HepG2 (cell line): ENCODE data around the gene HYCC2. TPM values are rescaled to one million over a fixed set of nuclear protein-coding genes. Genes with fewer than 3 reads are reported as not detected.

Experiments
- ATAC-seq: fragments of 200-7000 bp; cut with Tn5 transposase; 3 replicates; pipeline ENCODE4 v1.9.1; 2020; ENCODE audit warnings: mild to moderate bottlenecking, moderate library complexity
- BruUV-seq: library from RNA; stranded (reverse); fragments of 400-500 nt; replicated peaks from 2 replicates; lab custom pipeline; 2021; lab: Mats Ljungman, UMichigan
- CTCF ChIA-PET: fragments of 300-600 bp; formaldehyde crosslinking; extraction: SDS; loops from one replicate; lab custom pipeline; 2021; ENCODE audit warnings: low total read pairs, inconsistent platforms, low intra/inter-chr PET ratio; lab: Yijun Ruan, JAX
- POLR2A ChIA-PET: fragments of 350-600 bp; sonication (Branson Sonifier 250); formaldehyde crosslinking; loops from one replicate; lab custom pipeline; 2020; ENCODE audit warnings: antibody characterized with exemption, inconsistent platforms; lab: Yijun Ruan, JAX
- DNase-seq: peaks from one replicate; pipeline ENCODE4 v3.0.0-alpha.2; 2015; ENCODE audit warnings: low spot score
- FAIRE-seq: peaks from 3 replicates; lab custom pipeline; 2011; peaks lifted over from hg19 to GRCh38; lab: Jason Lieb, UNC
- H2AFZ ChIP-seq: one replicate; pipeline ENCODE4 v1.6.1; 2011; ENCODE audit warnings: low read length, inconsistent platforms
- H3K27ac ChIP-seq: fragments of 300-600 bp; 3 replicates; pipeline ENCODE4 v1.8.0; 2011; ENCODE audit warnings: mixed run types, mild to moderate bottlenecking, mixed read lengths, low read length, inconsistent platforms; ENCODE audit not compliant: insufficient read depth; ENCODE audit errors: extremely low read length
- H3K27me3 ChIP-seq, 2 experiments: fragments of 200-600 bp in 1 of 2; 2 replicates in 1 of 2; 3 replicates in 1 of 2; pipeline versions ENCODE4 v1.6.0 to v1.8.0; 2011; ENCODE audit warnings: low read length in 2 of 2, mild to moderate bottlenecking in 2 of 2, moderate library complexity in 2 of 2, inconsistent platforms in 1 of 2; ENCODE audit not compliant: insufficient read depth in 2 of 2, control insufficient read depth in 1 of 2
- H3K36me3 ChIP-seq, 2 experiments: fragments of 200-600 bp in 1 of 2; replicated peaks in 1 of 2; 2 replicates in 1 of 2; 3 replicates in 1 of 2; pipeline versions ENCODE4 v1.5.1 to v1.8.0; 2011; ENCODE audit warnings: low read length in 2 of 2, inconsistent platforms in 1 of 2; ENCODE audit not compliant: insufficient read depth in 2 of 2, control insufficient read depth in 1 of 2
- H3K4me1 ChIP-seq: 2 replicates; pipeline ENCODE4 v1.5.1; 2012; ENCODE audit warnings: low read length, inconsistent platforms; ENCODE audit not compliant: insufficient read depth
- H3K4me2 ChIP-seq: 2 replicates; pipeline ENCODE4 v1.6.0; 2011; ENCODE audit warnings: low read depth, low read length, inconsistent platforms
- H3K4me3 ChIP-seq, 3 experiments: fragments of 200-600 bp in 1 of 3; sonication (generic), shearing (Covaris generic) in 1 of 3; replicated peaks in 1 of 3; 2 replicates each; pipeline ENCODE4 v1.5.1; 2011 to 2016; ENCODE audit warnings: low read length in 3 of 3, inconsistent platforms in 2 of 3, low read depth in 2 of 3, mild to moderate bottlenecking in 2 of 3, control low read depth in 1 of 3, mixed read lengths in 1 of 3; ENCODE audit not compliant: insufficient read depth in 1 of 3
- H3K79me2 ChIP-seq: one replicate; pipeline ENCODE4 v1.6.1; 2011; ENCODE audit warnings: low read length, inconsistent platforms; ENCODE audit not compliant: insufficient read depth
- H3K9ac ChIP-seq: 2 replicates; pipeline ENCODE4 v1.6.0; 2011; ENCODE audit warnings: mild to moderate bottlenecking, low read depth, low read length, inconsistent platforms; ENCODE audit not compliant: insufficient read depth
- H3K9me3 ChIP-seq: 2 replicates; pipeline ENCODE4 v1.5.1; 2012; ENCODE audit warnings: mild to moderate bottlenecking, low read length
- H4K20me1 ChIP-seq: 2 replicates; pipeline ENCODE4 v1.6.0; 2011; ENCODE audit warnings: inconsistent platforms, mild to moderate bottlenecking, low read length, moderate library complexity; ENCODE audit not compliant: insufficient read depth
- BCL6 ChIP-seq: IDR thresholded peaks from 2 replicates; pipeline ENCODE4 v1.6.1; 2016; ENCODE audit warnings: missing genetic modification reagents, missing compliant biosample characterization
- CCDC6 ChIP-seq: sonication (generic); formaldehyde crosslinking; IDR thresholded peaks from 2 replicates; pipeline ENCODE4 v1.8.1; 2022; ENCODE audit warnings: mild to moderate bottlenecking, missing genetic modification reagents, moderate library complexity
- FOXA1 ChIP-seq, 2 experiments: fragments of 450-650 bp in 1 of 2; sonication (generic) in 1 of 2; formaldehyde crosslinking in 1 of 2; IDR thresholded peaks; 2 replicates each; pipeline versions ENCODE4 v1.4.0 to v1.6.1; 2016 to 2020; ENCODE audit warnings: missing genetic modification reagents in 1 of 2
- FOXK2 ChIP-seq: fragments of 450-650 bp; IDR thresholded peaks from 2 replicates; pipeline ENCODE4 v1.6.1; 2016
- GATAD2A ChIP-seq: IDR thresholded peaks from 2 replicates; pipeline ENCODE4 v1.6.1; 2016
- HNRNPH1 ChIP-seq: fragments of 200-400 bp; formaldehyde crosslinking; optimal IDR thresholded peaks from 2 replicates; pipeline ENCODE3; 2017; ENCODE audit warnings: mild to moderate bottlenecking, low read depth, low read length
- HOXA5 ChIP-seq: sonication (generic); formaldehyde crosslinking; IDR thresholded peaks from 2 replicates; pipeline ENCODE4 v1.4.0; 2020; ENCODE audit warnings: missing genetic modification reagents
- ISL2 ChIP-seq: sonication (generic); formaldehyde crosslinking; IDR thresholded peaks from 2 replicates; pipeline ENCODE4 v1.5.0; 2020; ENCODE audit warnings: missing genetic modification reagents
- ISX ChIP-seq: sonication (generic); formaldehyde crosslinking; conservative IDR thresholded peaks from 2 replicates; pipeline ENCODE4 v1.5.0; 2020; ENCODE audit warnings: missing genetic modification reagents
- MBD4 ChIP-seq: IDR thresholded peaks from 2 replicates; pipeline ENCODE4 v1.6.1; 2012; ENCODE audit warnings: low read length, inconsistent platforms, borderline replicate concordance
- REPIN1 ChIP-seq: sonication (generic); formaldehyde crosslinking; IDR thresholded peaks from 2 replicates; pipeline ENCODE4 v1.8.0; 2022; ENCODE audit warnings: missing genetic modification reagents, low read depth, mild to moderate bottlenecking, borderline replicate concordance
- TBX2 ChIP-seq: sonication (generic); formaldehyde crosslinking; IDR thresholded peaks from 2 replicates; pipeline ENCODE4 v1.5.0; 2020; ENCODE audit warnings: missing genetic modification reagents, mild to moderate bottlenecking, borderline replicate concordance
- WIZ ChIP-seq: sonication (generic); formaldehyde crosslinking; IDR thresholded peaks from 2 replicates; pipeline ENCODE4 v1.5.1; 2020; ENCODE audit warnings: mild to moderate bottlenecking, missing genetic modification reagents
- YEATS2 ChIP-seq: sonication (generic); formaldehyde crosslinking; IDR thresholded peaks from 2 replicates; pipeline ENCODE4 v1.4.0; 2020; ENCODE audit warnings: missing genetic modification reagents, borderline replicate concordance
- YY1 ChIP-seq: IDR thresholded peaks from 2 replicates; pipeline ENCODE4 v1.6.1; 2011; ENCODE audit warnings: low read length, low read depth, moderate library complexity, mild to moderate bottlenecking; ENCODE audit not compliant: insufficient read depth, insufficient replicate concordance
- ZFP36L1 ChIP-seq: sonication (generic); formaldehyde crosslinking; IDR thresholded peaks from 2 replicates; pipeline ENCODE4 v1.8.0; 2022; ENCODE audit warnings: mild to moderate bottlenecking, missing genetic modification reagents, moderate library complexity
- ZFP82 ChIP-seq: sonication (generic); formaldehyde crosslinking; IDR thresholded peaks from 2 replicates; pipeline ENCODE4 v1.5.1; 2020; ENCODE audit warnings: mild to moderate bottlenecking, missing genetic modification reagents, borderline replicate concordance
- ZNF616 ChIP-seq: sonication (generic); formaldehyde crosslinking; IDR thresholded peaks from 2 replicates; pipeline ENCODE4 v1.5.0; 2020; ENCODE audit warnings: low read depth, mild to moderate bottlenecking, missing genetic modification reagents
- ZSCAN9 ChIP-seq: IDR thresholded peaks from 2 replicates; pipeline ENCODE4 v1.6.1; 2016; ENCODE audit warnings: borderline replicate concordance
- WGBS: methylation state at CpG from one replicate; pipeline ENCODE4 v1.1.6; 2017; ENCODE audit warnings: low lambda C conversion rate; 5-methylcytosine and 5-hydroxymethylcytosine counted together
- in situ Hi-C: cut with HindIII; loops from 2 replicates; pipeline ENCODE4 v1.10.0; 2017; ENCODE audit warnings: low pct_unique_long_range_greater_than_20kb; ENCODE audit not compliant: extremely low pct_ligation_motif_present
- intact Hi-C: fragments of 100-400 bp; cut with micrococcal nuclease; formaldehyde crosslinking; loops from one replicate; pipeline ENCODE4 v1.10.0; 2022; ENCODE audit not compliant: unreplicated experiment
- polyA plus RNA-seq, 8 experiments: library from polyadenylated mRNA; depleted of rRNA in 3 of 8; stranded (reverse) in 7 of 8; unstranded in 1 of 8; fragments of >200 nt; fragmentation: Illumina TruSeq in 4 of 8; extraction: Trizol in 4 of 8; gene quantifications; 2 replicates each; pipeline versions ENCODE4 v1.2.1 to v1.2.3, GENCODE V29; 2011 to 2016; ENCODE audit warnings: low read depth in 4 of 8, missing spikeins in 1 of 8, mixed read lengths in 1 of 8; ENCODE audit not compliant: insufficient read depth in 1 of 8
- total RNA-seq, 5 experiments: library from RNA; depleted of rRNA; stranded (reverse); fragments of >200 nt; fragmentation: Illumina TruSeq; extraction: Trizol; gene quantifications; 2 replicates each; pipeline ENCODE4 v1.2.3, GENCODE V29; 2016; ENCODE audit warnings: low read depth in 1 of 5
- TF ChIP-seq, protein P1 (sequence below): sonication (generic); formaldehyde crosslinking; IDR thresholded peaks from 2 replicates; pipeline ENCODE4 v1.4.0; 2020; ENCODE audit warnings: missing genetic modification reagents
- TF ChIP-seq, protein P2 (sequence below): IDR thresholded peaks from 2 replicates; pipeline ENCODE4 v1.6.1; 2018; ENCODE audit warnings: missing genetic modification reagents, mild to moderate bottlenecking, missing compliant biosample characterization
- TF ChIP-seq, protein P3 (sequence below): sonication (generic); formaldehyde crosslinking; IDR thresholded peaks from 2 replicates; pipeline ENCODE4 v1.8.0; 2022; ENCODE audit warnings: mild to moderate bottlenecking, missing genetic modification reagents

The HYCC2 gene
- total and polyA plus RNA-seq, 2 of the 13 experiments (the other 11 are each of a cell fraction or from before 2014, with no cell fraction given), result 4.7 to 13.9 TPM

DNA sequence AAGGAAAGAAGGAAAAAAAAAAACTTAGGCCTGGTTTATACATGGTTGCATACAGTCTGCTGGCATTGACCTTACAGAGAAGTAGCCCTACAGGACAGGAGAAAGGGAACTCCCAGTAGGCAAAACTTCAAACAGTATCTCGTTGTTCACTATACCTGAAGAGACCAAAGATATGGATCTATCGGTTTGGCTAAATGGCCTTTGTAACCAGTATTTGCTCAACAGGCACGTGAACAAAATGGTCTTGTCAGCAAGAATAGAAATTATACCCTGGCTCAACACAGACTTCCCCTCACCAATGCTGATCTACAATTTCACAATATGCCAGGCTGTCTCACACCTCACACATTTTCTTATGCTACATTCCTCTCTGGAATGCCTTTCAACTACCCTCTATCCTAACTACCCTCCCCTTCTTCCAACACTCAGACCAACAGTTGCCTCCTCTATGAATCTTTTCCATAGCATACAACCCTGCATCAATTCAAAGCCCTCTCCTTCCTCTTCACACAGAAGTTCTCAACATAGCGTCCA, 13.7 kb downstream of the HYCC2 start:
- H3K27ac ChIP-seq, result peak overlapping the region; percentile 68
- in situ Hi-C loops, result loop anchor here (5.0 kb wide), 1 partner anchor 50 kb away; no protein-coding TSS in a partner anchor
- TF ChIP-seq MBD4, result peak; percentile 89; the same call in 1 of the 2 replicates
- TF ChIP-seq ZSCAN9 (CRISPR knock-in tag), result 0 out of 2 replicates have a peak, but pooled peaks have one; percentile 54
- TF ChIP-seq ISX (CRISPR knock-in tag), result no peak
- peak; percentile 97 for TF ChIP-seq TBX2 (CRISPR knock-in tag)
- TF ChIP-seq HNRNPH1, result no peak
- TF ChIP-seq REPIN1 (CRISPR knock-in tag), result peak; percentile 72
- TF ChIP-seq FOXA1 (IDR thresholded peaks at IDR 0.05), result peak; percentile 52; the same call in 1 of the 2 replicates
- peak; percentile 92 for TF ChIP-seq FOXA1 (CRISPR knock-in tag; IDR thresholded peaks at IDR 0.05)
- peak; percentile 94 for TF ChIP-seq ISL2 (CRISPR knock-in tag)
- TF ChIP-seq, protein P1, sequence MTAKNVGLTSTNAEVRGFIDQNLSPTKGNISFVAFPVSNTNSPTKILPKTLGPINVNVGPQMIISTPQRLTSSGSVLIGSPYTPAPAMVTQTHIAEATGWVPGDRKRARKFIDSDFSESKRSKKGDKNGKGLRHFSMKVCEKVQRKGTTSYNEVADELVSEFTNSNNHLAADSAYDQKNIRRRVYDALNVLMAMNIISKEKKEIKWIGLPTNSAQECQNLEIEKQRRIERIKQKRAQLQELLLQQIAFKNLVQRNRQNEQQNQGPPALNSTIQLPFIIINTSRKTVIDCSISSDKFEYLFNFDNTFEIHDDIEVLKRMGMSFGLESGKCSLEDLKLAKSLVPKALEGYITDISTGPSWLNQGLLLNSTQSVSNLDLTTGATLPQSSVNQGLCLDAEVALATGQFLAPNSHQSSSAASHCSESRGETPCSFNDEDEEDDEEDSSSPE (CRISPR knock-in tag), result peak; percentile 35; the same call in 1 of the 2 replicates
- peak; percentile 82 for TF ChIP-seq CCDC6
- TF ChIP-seq ZFP82, result no peak
- peak; percentile 74 for TF ChIP-seq FOXK2
- no peak for TF ChIP-seq ZFP36L1 (CRISPR knock-in tag)
- TF ChIP-seq GATAD2A, result peak; percentile 98
- no peak for TF ChIP-seq ZNF616 (CRISPR knock-in tag)
- TF ChIP-seq, protein P2, sequence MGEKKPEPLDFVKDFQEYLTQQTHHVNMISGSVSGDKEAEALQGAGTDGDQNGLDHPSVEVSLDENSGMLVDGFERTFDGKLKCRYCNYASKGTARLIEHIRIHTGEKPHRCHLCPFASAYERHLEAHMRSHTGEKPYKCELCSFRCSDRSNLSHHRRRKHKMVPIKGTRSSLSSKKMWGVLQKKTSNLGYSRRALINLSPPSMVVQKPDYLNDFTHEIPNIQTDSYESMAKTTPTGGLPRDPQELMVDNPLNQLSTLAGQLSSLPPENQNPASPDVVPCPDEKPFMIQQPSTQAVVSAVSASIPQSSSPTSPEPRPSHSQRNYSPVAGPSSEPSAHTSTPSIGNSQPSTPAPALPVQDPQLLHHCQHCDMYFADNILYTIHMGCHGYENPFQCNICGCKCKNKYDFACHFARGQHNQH, result peak; percentile 41; the same call in 1 of the 2 replicates
- TF ChIP-seq BCL6 (CRISPR knock-in tag), result peak; percentile 97
- peak; percentile 47; the same call in 1 of the 2 replicates for TF ChIP-seq YEATS2
- peak; percentile 13 for TF ChIP-seq YY1
- TF ChIP-seq, protein P3, sequence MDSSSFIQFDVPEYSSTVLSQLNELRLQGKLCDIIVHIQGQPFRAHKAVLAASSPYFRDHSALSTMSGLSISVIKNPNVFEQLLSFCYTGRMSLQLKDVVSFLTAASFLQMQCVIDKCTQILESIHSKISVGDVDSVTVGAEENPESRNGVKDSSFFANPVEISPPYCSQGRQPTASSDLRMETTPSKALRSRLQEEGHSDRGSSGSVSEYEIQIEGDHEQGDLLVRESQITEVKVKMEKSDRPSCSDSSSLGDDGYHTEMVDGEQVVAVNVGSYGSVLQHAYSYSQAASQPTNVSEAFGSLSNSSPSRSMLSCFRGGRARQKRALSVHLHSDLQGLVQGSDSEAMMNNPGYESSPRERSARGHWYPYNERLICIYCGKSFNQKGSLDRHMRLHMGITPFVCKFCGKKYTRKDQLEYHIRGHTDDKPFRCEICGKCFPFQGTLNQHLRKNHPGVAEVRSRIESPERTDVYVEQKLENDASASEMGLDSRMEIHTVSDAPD (CRISPR knock-in tag), result peak; percentile 99
- peak; percentile 62; the same call in 1 of the 2 replicates for TF ChIP-seq HOXA5
- TF ChIP-seq WIZ, result no peak

More for the DNA sequence above, 13.7 kb downstream of the HYCC2 start:
- CTCF ChIA-PET, result no interaction called here
- 10% methylated on average over 4 of the region's 4 CpGs for WGBS
- Histone ChIP-seq H3K4me1 (peaks cover 46% of the 10 kb centered on the region), H3K9me3 (no peaks in the 10 kb centered on the region), H3K79me2 (peaks cover 52% of the 10 kb centered on the region), H2AFZ (no peak overlapping the region), H3K4me3 (peak overlapping the region in 1 of 3 experiments; percentile 8; a peak in 1 of 6 replicates), H3K4me2 (peak overlapping the region; percentile 57), H3K9ac (no peak overlapping the region), H3K27me3 (no peaks in the 10 kb centered on the region), H3K36me3 (peaks cover 0 to 8% of the 10 kb centered on the region in 2 experiments; a peak in 1 of 5 replicates), H4K20me1 (no peaks in the 10 kb centered on the region)
- FAIRE-seq, result peak; percentile 94
- ATAC-seq, result peak; percentile 92
- intact Hi-C loops, result loop anchor here (1.0 to 2.0 kb wide), 3 partner anchors 12 to 95 kb away; partner anchors contain the start of gene ORC2
- peak; percentile 98 for DNase-seq
- BruUV-seq, result TSS peak; percentile 11
- POLR2A ChIA-PET, result interaction anchor here (1.0 to 1.5 kb wide), 4 partner anchors 12 to 98 kb away, joined by 3 to 8 read pairs (median 6); no protein-coding TSS in a partner anchor
